GM21717 (cell line): ENCODE results near the gene HSD11B2.

Experiments
- ATAC-seq: cut with Tn5 transposase; IDR thresholded peaks from one replicate; pipeline ENCODE4 v1.9.1; 2021; ENCODE audit warnings: mild to moderate bottlenecking, moderate library complexity; ENCODE audit not compliant: unreplicated experiment

HSD11B2 gene

GRCh38 chr16:67396159-67397035 is 34.5 kb upstream of the HSD11B2 start:
- no peak for ATAC-seq

- ATAC-seq: no peak
These were observed 33.7 kb upstream of the HSD11B2 start for GRCh38 chr16:67397036-67397801.

DNA sequence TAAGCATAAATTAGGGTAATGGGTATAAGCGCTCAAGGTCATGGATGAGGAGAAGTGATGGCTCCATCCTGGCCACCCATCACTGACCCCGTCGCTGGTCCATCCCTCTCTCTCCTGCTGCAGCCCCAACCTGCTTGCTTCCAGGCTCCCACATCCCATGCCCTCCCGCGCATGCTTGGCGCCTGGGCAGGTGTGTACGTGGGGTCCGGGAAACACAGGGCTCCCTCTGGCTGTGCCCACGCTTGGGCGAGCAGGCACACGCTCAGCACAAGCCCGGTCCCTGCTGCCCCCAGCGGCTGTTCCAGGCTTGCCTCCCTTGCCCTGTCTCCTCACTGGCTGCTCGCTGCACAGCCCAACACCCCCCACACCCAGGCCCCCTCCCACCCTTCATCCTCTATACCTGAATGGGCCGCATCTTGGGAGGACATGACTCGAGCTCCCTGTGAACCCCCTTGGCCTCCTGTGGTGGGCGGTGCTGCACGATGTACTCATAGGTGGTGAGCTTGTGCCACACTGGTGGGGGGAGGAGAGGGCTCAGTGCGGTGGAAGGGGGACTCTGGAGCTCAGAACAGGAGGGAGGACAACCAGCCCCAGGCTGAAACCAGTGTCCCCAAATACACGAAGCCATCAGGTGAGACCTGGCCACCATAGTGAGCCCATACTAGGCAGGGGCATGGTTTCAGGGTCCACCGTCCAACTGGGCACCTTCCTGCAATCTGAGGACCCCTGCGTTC is 32.9 kb upstream of the HSD11B2 start:
- ATAC-seq: no peak

GRCh38 chr16:67398546-67399217 is 32.2 kb upstream of the HSD11B2 start:
- no peak for ATAC-seq

DNA sequence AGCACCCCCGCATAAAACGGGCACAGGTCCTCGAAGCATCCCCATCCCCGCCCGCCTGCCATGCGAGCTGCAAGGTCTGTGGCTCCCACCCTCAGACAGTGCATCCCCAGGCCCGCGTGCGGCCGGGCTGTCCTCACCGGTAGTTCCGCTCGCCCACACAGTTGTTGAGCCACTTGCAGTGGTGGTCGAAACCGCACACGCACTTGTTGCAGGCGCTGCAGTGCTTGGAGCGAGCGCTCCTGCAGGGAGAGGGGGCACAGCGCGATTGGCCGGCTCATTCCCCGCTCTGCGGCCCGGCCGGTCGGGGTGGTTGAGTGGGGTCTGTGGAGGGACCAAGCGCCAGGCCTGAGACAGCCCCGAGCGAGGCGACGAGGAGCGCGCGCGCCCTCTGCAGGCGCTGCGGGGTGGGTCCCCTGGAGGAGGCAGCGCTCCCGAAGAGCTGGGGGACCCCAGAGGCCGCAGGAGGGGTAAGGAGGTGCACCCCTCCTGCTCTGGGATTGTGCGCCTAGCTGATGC is 31.6 kb upstream of the HSD11B2 start:
- ATAC-seq: no peak

DNA sequence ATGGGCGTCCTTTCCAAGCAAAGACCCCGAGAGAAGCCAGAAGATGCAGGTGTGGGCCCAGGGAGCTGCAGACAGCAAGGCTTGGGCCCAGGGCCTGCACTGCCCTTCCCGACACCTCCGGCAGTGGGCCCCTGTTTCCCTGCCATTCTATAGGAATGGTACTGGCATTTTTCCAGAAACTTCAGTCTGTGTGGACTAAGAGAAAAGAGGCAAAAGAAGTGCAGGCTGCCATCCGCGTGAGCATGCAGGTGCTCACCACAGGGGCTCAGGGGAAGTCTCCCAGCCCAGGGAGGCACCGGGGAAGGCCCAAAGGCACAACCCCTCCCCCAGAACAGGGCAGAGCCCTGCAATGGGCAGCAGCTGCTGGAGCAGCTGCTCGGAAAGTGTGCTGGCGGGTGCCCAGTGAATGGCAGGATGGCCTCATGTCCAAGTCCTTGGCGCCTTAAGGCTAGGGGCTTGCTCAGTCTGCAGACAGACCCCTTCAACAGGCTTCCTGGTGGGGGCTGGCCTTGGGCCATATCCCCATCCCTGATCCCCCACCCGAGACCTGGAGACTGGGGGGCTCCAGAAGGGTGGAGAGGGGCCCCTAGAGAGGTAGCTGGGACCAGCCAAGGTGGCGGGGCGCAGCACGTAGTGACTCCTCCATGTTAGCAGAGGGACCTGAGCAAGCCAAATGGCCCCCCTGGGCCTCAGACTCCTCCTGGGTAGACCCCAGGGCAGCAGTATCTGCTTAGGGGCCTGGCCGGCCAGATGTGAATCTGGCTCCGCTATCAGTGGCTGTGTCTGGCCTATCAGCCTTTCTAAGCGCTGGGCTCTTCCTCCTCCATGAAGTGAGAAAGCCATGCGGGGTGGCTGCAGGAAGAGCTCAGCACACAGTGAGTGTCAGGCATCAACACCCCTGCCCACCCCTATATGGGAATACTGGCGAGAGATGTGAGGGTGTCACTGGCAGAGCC is 30.9 kb upstream of the HSD11B2 start:
- ATAC-seq: no peak

DNA sequence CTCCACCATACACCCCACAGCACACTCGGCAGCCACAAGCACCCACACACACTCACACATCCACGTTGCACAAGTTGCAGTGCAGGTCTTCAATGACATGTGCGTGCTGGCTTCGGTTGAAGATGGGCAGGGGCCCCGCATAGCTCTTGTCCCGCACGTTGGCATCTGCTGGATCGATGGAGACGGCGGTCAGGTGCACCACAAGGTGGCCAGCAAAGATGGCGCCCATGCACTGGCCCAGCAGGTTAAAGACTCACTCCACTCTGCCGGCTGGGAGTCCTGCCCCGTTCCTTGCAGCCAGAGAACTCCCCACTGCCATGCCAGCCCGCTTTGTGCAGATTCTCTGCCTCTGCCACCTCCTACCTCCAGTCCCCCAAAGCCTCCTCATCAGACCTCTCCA is 30.0 kb upstream of the HSD11B2 start:
- ATAC-seq: no peak

DNA sequence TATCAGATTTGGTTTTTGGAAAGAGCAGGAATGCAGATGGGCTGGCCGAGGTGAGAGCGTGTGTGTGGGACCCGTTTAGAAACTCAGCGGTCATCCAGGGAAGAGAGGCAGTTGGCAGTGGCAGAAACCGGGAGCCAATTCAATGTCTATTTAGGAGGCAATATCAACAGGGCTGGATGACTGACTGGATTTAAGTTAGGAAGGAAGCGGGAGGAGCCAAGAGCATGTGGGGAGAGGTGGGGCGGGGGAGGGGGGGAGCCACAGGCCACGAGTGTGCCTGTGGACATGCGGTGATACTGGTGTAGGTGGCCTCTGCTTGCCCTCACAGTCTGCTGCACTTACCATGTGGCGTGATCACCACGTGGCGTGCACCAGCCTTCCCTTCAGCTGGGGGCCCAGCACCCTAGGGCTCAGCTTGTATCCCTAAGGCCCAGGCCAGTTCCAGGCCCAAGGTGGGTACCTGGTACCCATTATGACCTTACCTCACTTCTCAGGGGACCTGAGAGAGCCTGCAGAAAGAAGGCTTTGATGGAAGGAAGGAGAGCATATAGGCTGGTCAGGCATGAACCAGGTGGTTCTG is 26.9 kb upstream of the HSD11B2 start:
- ATAC-seq: no peak

- no peak for ATAC-seq
These were observed 26.1 kb upstream of the HSD11B2 start for GRCh38 chr16:67404740-67405226.

DNA sequence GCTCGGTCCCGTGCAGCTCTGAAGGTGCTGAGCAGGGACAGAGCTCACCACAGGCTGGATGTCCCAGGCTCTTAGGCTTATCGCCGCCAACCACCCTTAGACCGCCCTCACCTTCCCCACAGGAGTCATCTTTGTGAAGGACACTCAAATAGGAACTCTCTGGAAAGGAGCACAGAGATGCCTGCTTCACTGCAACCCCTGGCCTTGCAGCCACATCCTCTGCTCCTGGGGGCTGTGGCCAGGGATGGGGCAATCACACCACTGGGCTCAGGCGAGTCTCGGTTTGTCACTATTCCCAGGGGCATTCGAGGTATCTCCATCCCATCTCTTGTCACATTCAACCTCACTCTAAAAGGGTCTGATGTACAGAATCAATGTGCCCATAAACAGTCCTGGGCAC is 25.6 kb upstream of the HSD11B2 start:
- ATAC-seq: no peak

DNA sequence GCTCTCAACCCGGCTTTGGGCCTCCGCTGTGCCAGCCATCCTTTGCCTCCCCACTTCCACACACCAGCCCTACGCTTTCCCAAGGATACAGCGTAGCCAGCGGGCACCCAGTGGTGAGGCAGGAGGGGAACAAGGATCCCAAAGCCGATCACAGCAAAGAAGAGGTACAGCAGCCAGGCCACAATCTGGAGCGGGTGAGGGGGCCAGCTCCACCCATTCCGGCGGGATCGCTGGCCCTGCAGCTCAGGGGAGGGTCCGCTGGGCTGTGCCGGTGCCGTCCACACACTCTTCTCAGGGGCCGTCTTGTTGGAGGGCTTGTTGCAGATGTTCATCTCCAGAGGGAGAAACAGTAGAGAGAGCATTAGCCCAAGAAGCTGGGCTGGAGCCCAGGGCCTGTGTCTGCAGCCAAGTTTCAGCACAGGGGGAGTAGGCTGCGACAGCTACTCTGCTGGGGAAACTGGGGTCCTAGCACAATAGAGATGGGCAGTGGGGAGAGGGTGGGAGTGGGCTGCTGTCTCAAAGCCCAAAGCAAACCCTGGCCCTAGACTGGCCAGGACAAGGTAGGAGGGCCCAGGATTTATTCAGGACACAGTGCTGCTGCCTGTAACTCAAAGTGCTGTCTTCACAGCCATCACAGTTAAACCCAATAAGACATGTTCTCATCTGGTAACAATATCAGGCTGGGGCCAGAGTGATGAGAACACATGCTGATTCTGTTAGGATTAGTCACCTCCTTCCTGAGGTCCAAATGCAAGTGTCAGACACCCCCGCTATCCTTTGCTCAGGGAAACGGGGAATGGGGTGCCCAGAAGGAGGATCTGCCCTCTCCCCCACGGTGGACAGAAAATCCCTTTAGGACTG is 24.6 kb upstream of the HSD11B2 start:
- no peak for ATAC-seq

- no peak for ATAC-seq
These were observed 23.6 kb upstream of the HSD11B2 start for GRCh38 chr16:67407176-67407787.

DNA sequence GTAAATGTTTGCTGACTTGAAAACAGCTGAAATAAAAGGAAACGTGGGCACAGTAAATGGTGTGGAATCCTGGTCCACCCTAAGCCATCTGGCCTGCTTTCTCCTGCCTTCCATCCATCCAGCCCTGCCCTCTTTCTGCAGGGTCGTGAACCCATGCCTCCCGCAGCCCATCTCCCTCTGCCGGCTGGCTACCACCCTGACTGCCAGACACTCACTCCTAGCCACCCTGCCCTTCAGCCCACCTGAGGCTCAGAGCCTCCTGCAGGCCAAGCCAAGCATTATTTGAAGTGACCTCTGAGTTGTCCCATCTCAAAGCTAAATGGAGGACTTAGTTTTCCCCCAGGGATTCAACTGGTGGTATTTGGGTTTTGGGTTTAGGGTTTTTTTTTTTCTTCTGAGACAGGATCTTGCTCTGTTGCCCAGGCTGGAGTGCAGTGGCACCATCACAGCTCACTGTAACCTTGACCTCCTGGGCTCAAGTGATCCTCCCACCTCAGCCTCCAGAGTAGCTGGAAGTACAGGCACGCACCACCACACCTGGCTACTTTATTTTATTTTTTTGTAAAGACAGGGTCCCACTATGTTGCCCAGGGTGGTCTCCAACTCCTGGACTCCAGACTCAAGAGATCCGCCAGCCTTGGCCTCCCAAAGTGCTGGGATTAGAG is 23.0 kb upstream of the HSD11B2 start:
- ATAC-seq: no peak

GRCh38 chr16:67409631-67410030 is 21.3 kb upstream of the HSD11B2 start:
- no peak for ATAC-seq

DNA sequence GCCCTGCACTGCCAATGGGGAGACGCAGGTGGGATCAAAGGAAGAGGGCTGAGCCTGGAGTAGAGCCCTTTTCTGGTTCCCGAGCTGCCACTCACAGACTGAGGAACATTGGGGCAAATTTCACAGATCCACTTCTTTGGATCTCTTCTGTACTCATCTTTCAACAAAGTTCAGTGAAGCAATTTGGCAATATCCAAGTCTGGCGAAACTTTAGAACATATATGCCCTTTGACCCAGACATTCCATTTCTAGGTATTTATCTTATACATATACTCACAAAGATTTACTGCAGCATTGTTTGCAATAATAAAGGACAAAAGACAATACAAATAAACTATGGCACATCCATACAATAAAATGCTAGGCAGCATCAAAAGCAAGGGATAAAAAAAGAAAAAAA is 19.6 kb upstream of the HSD11B2 start:
- no peak for ATAC-seq

- ATAC-seq: no peak
These were observed 18.6 kb upstream of the HSD11B2 start for GRCh38 chr16:67412294-67412693.
